GM18519 (cell line): ENCODE data around the gene ATRN.

Experiments
- ATAC-seq: cut with Tn5 transposase; IDR thresholded peaks from one replicate; pipeline ENCODE4 v1.9.1; 2021; ENCODE audit warnings: mild to moderate bottlenecking, moderate library complexity; ENCODE audit not compliant: unreplicated experiment, low FRiP score

The ATRN gene

DNA sequence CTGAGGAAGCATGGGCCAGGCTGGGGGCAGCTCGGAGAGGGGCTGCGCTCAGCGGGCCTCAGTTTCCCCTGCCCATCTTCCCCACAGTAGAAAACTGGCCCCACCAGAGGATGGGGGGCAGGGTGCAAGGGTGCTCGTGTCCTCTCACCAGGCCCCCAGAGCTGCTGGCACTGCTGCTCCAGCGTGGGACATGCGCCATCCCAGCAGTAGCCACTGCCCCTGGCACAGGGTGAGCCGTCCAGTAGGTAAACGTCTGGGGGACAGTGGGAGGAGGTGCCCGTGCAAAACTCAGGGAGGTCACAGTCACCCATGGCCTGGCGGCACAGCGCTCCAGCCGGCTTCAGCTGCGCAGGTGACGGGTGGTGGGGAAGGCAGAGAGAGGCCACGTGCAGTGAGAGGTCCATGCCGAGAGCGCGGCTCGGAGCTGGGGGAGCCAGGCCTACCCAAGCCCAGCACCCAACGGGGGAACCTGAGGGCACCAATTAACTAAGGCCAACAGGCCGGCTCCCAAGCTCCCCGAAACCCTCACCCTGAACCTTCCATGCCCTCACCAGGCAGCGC is 201.2 kb downstream of the ATRN start:
- ATAC-seq = no peak

DNA sequence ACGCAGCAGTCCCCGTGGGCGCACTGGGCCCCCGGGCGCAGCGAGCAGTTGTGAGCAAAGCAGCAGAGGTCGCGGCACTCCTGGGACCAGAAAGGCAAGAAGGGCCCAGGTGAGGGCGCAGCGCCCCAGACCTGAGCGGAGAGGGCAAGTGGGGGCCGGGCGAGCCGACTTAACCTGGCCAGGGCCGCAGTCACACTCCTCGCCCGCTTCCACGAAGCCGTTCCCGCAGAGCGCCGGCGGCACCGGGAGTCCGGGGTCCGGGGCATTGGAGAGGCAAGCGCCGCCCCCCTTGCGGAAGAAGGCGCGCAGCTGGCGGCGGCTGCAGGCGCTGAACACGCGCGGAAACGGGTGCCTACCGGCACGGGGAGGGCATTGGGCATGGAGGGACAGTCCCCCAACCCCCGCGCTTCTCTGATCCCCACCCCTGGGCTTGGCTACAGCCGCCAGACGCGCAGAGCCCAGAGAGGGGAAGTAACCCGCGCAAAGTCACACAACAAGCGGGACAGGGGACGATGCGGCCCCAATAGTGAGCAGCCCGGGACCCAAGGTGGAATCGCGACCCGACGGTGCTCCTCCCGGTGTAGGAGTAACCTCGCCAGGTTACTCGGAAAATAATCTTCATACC is 201.8 kb downstream of the ATRN start:
- ATAC-seq = no peak

GRCh38 chr20:3673221-3674070 is 202.6 kb downstream of the ATRN start:
- ATAC-seq = no peak

GRCh38 chr20:3674447-3674846 is 203.6 kb downstream of the ATRN start:
- ATAC-seq = no peak

DNA sequence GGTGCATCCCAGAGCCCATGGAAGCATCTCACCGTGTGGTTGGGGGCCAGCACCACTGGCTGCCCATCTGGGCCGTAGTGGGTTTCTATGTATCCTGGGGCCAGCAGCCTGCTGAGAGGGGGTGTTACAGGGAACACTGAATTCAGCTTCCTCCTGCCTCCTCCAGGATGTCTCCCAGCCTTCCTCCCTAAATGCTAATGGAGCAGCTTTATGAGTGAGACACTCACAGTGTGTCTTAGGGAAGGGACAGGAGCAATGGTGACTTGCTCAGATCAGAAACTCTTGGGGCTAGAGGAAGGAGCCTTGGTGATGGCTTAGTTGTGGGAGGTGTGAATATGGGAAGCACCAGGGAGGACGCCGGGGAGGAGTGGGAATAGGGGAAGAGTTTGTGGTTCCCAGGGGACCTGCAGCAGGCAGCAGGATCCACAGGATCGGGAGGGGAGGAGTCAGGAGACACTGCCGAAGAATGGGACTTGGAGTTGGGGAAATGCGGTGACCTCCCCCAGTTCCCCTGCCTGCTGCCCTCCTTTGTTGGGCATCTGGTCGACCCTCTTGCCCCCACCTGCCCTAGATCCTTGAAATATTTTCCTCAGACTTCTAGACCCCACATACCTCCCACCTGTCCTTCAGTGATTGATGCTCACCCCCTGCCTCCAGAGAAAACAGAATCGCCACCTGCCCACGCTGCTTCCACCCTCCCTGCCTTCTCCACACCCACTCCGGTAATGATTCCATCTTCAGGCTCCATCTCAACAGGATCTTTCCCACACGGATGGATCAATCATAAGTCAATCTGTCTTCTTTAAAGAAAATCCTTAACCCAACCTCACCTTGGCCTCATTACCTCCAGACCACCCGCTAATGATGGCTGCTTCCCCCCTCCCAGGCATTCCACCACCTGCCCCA is 204.4 kb downstream of the ATRN start:
- ATAC-seq = no peak

DNA sequence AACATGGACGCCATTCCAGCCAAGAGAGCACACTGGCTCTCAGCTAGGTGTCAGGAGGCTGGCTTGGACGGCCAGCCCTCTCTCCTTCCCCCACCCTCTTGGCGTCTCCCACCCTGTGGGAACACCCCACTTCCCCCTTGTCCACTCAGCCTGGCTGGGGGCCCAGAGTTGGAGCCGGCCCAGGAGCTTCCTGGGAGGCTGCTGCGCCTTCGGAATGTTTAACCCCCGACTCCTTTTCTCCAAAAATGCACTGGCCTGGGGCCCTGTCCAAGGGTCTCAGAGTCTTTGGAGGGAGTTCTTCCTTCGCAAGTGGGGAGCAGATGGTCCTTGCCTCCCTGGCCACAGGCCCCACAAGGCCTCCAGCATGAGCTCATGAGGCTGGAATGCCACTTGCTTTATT is 206.9 kb downstream of the ATRN start:
- no peak for ATAC-seq

DNA sequence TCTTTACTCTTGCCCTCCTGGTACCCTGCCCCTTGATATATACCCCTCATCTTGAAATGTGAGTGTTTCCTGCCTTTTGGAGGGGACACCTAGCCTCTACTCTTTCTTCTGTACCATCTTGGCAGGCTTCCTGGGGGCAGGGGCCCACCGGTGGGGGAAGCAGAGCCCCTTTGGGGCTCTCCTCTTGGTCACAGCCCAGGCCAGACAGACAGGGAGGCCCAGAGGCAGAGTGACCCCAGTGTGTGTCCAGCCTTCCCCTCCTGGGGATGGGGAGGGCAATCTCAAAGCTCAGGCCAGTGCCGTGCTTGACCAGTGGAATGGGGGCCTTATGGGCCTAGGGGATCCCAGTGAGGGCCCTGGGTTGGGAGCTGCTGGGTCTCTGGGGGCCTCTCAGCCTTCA is 207.4 kb downstream of the ATRN start:
- ATAC-seq = no peak

DNA sequence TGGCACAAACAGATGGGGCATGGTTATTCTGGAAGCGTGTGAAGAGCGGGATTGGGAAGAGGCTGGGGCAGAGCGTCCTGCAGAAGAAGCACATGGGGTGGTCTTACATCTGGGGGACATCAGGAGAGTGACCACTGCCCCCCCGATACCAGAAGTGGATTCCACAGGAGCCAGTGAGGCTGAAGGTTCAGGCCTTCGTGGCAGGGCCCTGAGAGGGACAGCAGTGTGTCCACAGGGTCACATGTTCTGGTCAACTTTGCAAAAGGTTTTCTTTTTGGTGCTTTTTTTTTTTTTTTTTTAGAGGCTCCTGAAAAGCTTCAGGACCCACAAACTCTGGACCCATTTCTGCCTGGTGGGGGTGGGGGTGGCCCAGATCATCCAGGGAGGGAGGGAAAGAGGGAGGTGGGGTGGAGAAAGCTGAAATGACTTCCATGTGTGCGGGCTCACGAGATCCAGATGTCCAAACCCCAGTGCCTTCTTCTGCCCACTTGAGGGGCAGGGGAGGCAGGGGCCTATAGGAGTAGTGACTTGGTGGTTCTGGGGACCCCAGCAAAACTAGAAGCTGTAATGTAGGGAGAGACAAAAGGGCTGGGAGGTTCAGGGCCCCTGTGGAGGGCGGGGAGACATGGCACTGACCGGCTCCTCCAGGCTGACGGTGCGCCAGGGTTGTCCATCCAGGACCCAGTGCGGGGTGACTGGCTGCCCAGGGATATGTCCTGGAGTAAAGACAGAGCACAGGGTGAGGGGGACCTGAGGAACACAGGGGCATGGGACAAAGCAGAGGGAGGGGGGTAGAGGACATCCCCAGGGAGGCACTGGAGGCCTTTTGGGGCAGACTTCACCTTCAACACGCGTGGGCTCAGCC is 208.3 kb downstream of the ATRN start:
- no peak for ATAC-seq

DNA sequence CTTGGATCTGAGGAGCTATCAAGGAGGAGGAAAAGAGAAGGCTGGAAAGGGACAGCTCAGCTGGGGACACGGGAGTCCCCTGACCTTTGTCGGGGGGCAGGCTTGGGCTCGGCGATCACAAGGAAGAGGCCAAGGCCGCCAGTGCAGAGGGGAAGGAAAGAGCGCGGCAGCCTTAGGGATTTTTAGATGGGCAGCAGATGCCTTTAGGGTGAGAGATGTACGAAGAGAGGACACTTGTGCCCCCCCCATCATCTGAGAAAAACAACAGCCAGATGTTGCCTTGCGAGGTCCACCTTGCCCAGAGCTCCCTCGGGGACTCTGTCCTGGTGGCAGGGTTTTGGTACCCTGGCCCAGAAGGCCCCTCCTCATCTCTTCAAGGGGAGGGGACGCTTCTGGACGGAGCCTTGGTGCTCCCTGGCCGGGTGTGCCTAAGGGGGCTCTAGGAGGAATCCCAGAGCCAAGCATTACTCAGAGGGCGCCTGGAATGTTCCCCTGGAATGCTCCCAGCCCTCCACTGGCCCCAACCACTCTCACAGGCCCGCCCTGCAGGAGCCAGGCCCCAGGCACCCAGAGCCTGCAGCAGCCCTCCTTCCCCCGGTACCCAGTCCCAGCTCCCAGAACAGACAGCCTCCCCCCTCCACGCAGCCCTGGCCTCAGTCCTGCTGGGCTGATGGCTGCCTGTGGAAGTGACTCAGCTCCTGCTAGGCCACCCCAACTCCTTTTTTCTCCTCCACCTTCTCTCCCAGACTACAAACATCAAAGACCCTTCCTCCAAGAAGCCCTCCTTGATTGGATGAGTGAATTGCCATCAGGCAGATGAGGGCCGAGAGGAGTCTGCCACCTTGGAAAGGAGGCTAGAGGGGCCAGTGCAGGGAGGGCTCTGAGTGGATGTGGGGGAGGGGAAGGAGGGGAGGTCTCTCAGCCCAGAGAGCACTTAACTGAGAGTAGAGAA is 209.2 kb downstream of the ATRN start:
- no peak for ATAC-seq

GRCh38 chr20:3680701-3681351 is 210.0 kb downstream of the ATRN start:
- no peak for ATAC-seq

DNA sequence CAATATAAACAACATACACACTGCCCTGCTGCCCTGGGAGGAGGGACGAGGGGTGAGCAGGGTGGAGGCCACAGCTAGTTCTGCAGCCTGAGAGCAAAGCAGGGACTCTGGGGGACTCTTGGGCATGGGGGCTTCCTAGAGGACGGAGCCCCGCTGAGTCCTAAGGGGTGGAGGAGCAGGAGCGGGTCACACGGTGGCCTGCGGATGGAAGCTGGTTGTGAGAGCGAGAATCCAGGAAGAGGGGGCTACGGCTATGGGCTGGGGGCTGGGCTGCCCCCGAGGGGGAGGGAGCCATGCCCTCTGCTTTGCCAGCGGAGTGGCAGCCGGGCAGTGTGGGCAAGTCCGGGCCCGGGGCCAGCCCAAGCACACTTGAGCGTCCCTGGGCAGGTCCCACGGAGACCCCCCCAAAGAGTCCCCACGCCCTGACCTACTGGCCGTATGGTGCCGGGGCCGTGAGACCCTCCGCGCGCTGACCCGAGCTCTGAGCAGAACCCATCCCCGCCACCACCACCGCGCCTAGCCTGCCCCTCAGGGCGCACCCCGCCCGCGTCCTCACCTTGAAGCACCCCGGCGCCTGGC is 210.6 kb downstream of the ATRN start:
- ATAC-seq = no peak

GRCh38 chr20:3681931-3682781 is 211.3 kb downstream of the ATRN start, which contains the start of gene ADAM33:
ADAM33 (minus strand) TSS chr20:3682010; CDS start chr20:3682004, 6 bp downstream.
- no peak for ATAC-seq

- no peak for ATAC-seq
Measured at GRCh38 chr20:3685341-3685740, 214.5 kb downstream of the ATRN start.

- ATAC-seq = no peak
Measured at GRCh38 chr20:3686421-3686820, 215.6 kb downstream of the ATRN start.

DNA sequence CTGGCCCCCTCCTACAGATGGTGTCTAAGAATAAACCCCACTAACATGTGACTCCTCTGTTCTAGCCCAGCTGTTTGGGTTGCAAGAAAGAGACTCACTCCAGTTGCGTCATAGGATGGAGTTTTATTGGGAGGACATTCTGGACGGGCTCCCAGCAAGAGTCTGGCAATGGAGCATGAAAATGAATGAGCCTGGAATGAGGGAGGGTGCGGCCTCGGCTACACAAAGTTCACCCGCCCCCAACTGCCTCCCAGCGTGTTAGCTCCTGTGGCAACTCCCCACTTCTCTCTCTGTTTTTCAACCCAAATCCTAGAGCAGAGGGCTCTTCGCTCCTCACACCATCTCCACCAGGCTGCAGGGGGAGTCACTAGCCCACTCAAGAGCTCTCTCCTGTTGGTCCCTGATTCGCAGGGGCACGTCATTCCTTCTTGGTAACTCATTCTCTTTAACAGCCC is 216.1 kb downstream of the ATRN start:
- no peak for ATAC-seq

- ATAC-seq = no peak
Measured at GRCh38 chr20:3687655-3688054, 216.8 kb downstream of the ATRN start.

GRCh38 chr20:3689978-3690377 is 219.2 kb downstream of the ATRN start:
- no peak for ATAC-seq
